ENCODE results near the gene GSTT4. TPM values are rescaled to one million over a fixed set of nuclear protein-coding genes. Genes with fewer than 3 reads are reported as not detected.
"Not testable (repeated sequence)": the region's sequence is repeated elsewhere in the genome, so short reads cannot be mapped to it uniquely, and the experiment has no call there.

Gene GSTT4
- total RNA-seq, 2 donors from 2014 or later = not detected

GRCh38 chr22:23986089-23986488, 19.2 kb downstream of the GSTT4 start:
- H3K4me3 ChIP-seq; H3K36me3 ChIP-seq; DNase-seq (ENCODE audit: low spot score); H3K27ac ChIP-seq; H3K9me3 ChIP-seq; ATAC-seq (ENCODE audit: insufficient number of reproducible peaks, low FRiP score, low read depth); H3K4me1 ChIP-seq (ENCODE audit: control insufficient read depth in 1 of 2, low read depth in 2 of 2); H3K27me3 ChIP-seq (replicated peaks; ENCODE audit: insufficient read depth): not testable (repeated sequence)

- H3K4me1 ChIP-seq (ENCODE audit: control insufficient read depth in 1 of 2, low read depth in 2 of 2) = no peaks in the 10 kb centered on the region
- no peaks in the 10 kb centered on the region for H3K9me3 ChIP-seq
- no peaks in the 10 kb centered on the region for H3K36me3 ChIP-seq
- no peaks in the 10 kb centered on the region for H3K27me3 ChIP-seq (replicated peaks; ENCODE audit: insufficient read depth)
- H3K4me3 ChIP-seq = no peak overlapping the region
- peak; percentile 52 for TF ChIP-seq CTCF (IDR thresholded peaks at IDR 0.05)
- no peak overlapping the region for H3K27ac ChIP-seq
- DNase-seq (ENCODE audit: low spot score) = no peak
- ATAC-seq (ENCODE audit: insufficient number of reproducible peaks, low FRiP score, low read depth) = no peak
Measured at GRCh38 chr22:23984430-23984829, 20.8 kb downstream of the GSTT4 start.

- H3K9me3 ChIP-seq; H3K27ac ChIP-seq; H3K4me1 ChIP-seq (ENCODE audit: control insufficient read depth in 1 of 2, low read depth in 2 of 2); ATAC-seq (ENCODE audit: insufficient number of reproducible peaks, low FRiP score, low read depth); H3K4me3 ChIP-seq; DNase-seq (ENCODE audit: low spot score); H3K27me3 ChIP-seq (replicated peaks; ENCODE audit: insufficient read depth); H3K36me3 ChIP-seq: not testable (repeated sequence)
Measured at GRCh38 chr22:23980567-23980966, 24.7 kb downstream of the GSTT4 start.

GRCh38 chr22:23979557-23980240, 25.6 kb downstream of the GSTT4 start, which contains the start of gene GSTT2:
Gene GSTT2, plus strand, starts transcription at chr22:23980134.
- not testable (repeated sequence) for H3K36me3 ChIP-seq, H3K4me3 ChIP-seq, H3K9me3 ChIP-seq

GRCh38 chr22:23977304-23977703, 27.9 kb downstream of the GSTT4 start:
- DNase-seq (ENCODE audit: low spot score); H3K36me3 ChIP-seq; ATAC-seq (ENCODE audit: insufficient number of reproducible peaks, low FRiP score, low read depth); H3K27ac ChIP-seq; H3K9me3 ChIP-seq; H3K4me1 ChIP-seq (ENCODE audit: control insufficient read depth in 1 of 2, low read depth in 2 of 2); H3K27me3 ChIP-seq (replicated peaks; ENCODE audit: insufficient read depth); H3K4me3 ChIP-seq: not testable (repeated sequence)

More at GRCh38 chr22:23979557-23980240, 25.6 kb downstream of the GSTT4 start, which contains the start of gene GSTT2:
- not testable (repeated sequence) for H3K27me3 ChIP-seq (replicated peaks; ENCODE audit: insufficient read depth); DNase-seq (ENCODE audit: low spot score); H3K27ac ChIP-seq; H3K4me1 ChIP-seq (ENCODE audit: control insufficient read depth in 1 of 2, low read depth in 2 of 2); ATAC-seq (ENCODE audit: insufficient number of reproducible peaks, low FRiP score, low read depth)

- H3K9me3 ChIP-seq; DNase-seq (ENCODE audit: low spot score); H3K27me3 ChIP-seq (replicated peaks; ENCODE audit: insufficient read depth); H3K27ac ChIP-seq; H3K4me1 ChIP-seq (ENCODE audit: control insufficient read depth in 1 of 2, low read depth in 2 of 2); ATAC-seq (ENCODE audit: insufficient number of reproducible peaks, low FRiP score, low read depth); H3K4me3 ChIP-seq: not testable (repeated sequence)
- H3K36me3 ChIP-seq = peaks cover 14% of the 10 kb centered on the region
Measured at GRCh38 chr22:23974836-23975352, 30.4 kb downstream of the GSTT4 start.

- not testable (repeated sequence) for H3K27me3 ChIP-seq (replicated peaks; ENCODE audit: insufficient read depth); H3K4me1 ChIP-seq (ENCODE audit: control insufficient read depth in 1 of 2, low read depth in 2 of 2); DNase-seq (ENCODE audit: low spot score); H3K4me3 ChIP-seq; H3K9me3 ChIP-seq; H3K27ac ChIP-seq
- peaks cover 14% of the 10 kb centered on the region for H3K36me3 ChIP-seq
- peak; percentile 93 for ATAC-seq (ENCODE audit: insufficient number of reproducible peaks, low FRiP score, low read depth)
Measured at GRCh38 chr22:23974345-23974744, 30.9 kb downstream of the GSTT4 start, which contains the start of gene DDT. Gene DDT, minus strand, starts transcription at chr22:23974441. Its CDS starts 27 bp downstream, at chr22:23974414.

- not testable (repeated sequence) for H3K27me3 ChIP-seq (replicated peaks; ENCODE audit: insufficient read depth); H3K27ac ChIP-seq; ATAC-seq (ENCODE audit: insufficient number of reproducible peaks, low FRiP score, low read depth); H3K9me3 ChIP-seq; H3K4me1 ChIP-seq (ENCODE audit: control insufficient read depth in 1 of 2, low read depth in 2 of 2); H3K4me3 ChIP-seq; DNase-seq (ENCODE audit: low spot score)
- H3K36me3 ChIP-seq = peaks cover 18% of the 10 kb centered on the region
Measured at GRCh38 chr22:23971927-23972326, 33.3 kb downstream of the GSTT4 start.
